ENCODE results near the gene LSS.
"Not testable (repeated sequence)": the region's sequence is repeated elsewhere in the genome, so short reads cannot be mapped to it uniquely, and the experiment has no call there.

The LSS gene

DNA sequence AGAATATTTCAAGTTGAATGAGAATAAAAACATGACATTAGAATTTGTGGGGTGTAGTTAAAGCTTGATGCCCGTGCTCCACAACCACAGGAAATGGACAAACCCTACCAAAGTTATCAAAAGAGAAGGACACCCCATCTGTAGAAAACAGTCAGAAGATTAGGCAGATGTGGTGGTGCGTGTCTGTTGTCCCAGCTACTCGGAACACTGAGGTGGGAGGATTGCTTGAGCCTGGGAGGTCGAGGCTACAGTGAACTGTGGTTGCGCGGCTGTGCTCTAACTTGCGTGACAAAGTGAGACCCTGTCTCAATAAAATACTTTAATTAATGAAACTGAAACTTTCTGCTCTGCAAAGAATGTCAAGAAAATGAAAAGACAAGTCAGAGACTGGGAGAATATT lies 42.9 kb downstream of the LSS start:
- no peak for DNase-seq (ENCODE audit: low spot score)

DNA sequence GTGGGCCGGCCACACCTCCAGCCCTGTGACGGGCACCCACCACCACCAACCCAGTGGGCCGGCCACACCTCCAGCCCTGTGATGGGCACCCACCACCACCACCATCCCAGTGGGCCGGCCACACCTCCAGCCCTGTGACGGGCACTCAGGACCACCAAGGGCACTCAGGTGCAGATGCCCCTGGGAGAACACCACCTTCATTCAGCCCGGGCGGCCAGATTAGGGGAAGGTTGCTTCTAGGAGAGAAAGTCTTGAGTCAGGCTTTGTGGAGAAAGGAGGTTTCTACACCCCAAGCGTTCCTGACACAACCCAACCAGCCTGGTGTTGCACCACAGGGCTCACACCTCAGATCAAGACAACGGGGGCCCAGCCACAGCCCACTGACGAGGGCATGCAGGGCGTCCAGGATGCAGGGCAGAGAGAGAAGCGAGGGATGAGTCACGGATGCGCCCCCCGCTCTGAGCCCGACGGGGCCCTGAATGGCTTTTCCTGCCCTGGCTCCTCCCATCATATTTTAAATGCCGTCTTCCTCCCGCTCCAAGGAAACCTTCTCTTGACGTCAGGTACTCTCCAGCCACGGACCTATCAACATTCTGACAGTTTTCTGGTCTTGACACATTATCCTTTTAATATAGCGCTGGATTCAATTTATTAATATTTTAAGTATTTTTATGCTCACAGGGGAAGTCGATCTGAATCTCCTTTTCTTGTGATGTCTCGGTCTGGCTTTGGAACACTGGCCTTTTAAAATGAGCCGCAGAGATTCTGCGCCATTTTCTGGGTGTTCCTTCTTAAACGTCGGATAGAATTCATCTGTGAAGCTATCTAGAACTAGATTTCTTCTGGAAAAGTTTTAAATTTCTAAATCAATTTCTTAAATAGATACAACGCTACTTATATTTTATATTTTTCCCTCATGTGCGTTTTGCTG lies 43.7 kb downstream of the LSS start:
- DNase-seq (ENCODE audit: low spot score), result peak; percentile 65

- peak; percentile 74 for DNase-seq (ENCODE audit: low spot score)
Measured at GRCh38 chr21:46183910-46184624, 44.5 kb downstream of the LSS start, which contains the start of gene SPATC1L. TSS of gene SPATC1L (minus strand) at chr21:46184459. CDS start at chr21:46182816, 1,643 bp downstream.

- not testable (repeated sequence) for DNase-seq (ENCODE audit: low spot score)
Measured at GRCh38 chr21:46183337-46183909, 45.2 kb downstream of the LSS start.

DNA sequence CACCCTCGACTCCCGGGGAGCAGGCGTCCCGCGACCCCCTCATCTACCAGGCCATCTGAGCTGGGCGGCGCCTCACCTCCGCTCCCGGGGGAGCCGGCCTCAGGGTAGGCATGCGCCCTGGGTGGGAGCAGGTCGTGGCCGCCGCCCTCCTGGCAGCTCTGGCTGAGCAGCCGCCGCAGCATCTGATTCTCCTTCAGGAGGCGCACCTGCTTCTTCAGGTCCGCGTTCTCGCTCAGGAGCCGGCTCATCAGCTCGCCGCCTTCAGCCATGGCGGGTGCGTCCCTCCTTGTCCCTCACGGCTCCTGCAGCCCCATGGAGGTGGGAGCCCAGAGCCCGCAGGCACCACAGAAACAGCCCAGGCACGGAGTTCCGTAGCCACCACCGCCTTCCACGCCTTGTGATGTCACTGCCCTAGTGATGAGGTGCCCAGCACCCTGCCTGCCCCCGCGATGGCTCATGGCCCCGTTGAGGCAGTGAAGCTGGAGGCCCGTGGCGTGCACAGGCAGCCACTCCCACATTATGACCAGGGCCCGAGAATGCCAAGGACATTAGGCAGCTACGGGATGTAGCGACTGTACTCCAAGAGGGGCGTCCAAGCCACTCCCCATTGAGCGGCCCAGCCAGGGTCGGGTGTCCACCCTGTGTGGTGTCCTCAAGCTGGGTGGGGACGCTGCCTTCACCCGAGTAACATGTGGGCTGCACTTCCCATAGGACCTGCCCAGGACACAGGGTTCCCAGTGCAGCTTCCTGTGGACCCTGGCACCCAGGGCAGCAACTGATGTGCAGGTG lies 45.8 kb downstream of the LSS start:
- DNase-seq (ENCODE audit: low spot score), result no peak

GRCh38 chr21:46181953-46182547 lies 46.5 kb downstream of the LSS start:
- DNase-seq (ENCODE audit: low spot score), result no peak

GRCh38 chr21:46181436-46181835 lies 47.1 kb downstream of the LSS start:
- no peak for DNase-seq (ENCODE audit: low spot score)

- DNase-seq (ENCODE audit: low spot score), result no peak
Measured at GRCh38 chr21:46180778-46181391, 47.7 kb downstream of the LSS start.

- no peak for DNase-seq (ENCODE audit: low spot score)
Measured at GRCh38 chr21:46180079-46180722, 48.4 kb downstream of the LSS start.

DNA sequence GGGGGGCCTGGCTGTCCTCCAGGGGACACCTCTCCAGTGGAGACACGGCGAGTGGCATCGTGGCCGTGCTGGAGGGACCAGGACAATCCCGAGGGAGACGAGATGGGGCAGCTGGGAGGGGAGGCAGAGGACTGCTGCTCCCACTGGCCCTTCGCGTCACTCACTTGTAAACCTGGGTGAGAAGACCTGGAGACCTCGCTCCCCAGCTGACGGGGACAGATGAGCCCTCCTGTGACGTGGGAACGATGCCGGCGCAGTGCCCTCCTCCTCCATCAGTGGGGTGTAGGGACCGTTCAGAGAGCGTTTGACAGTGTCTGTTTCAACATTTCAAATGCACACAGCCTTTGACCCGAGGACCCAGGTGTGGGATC lies 48.9 kb downstream of the LSS start:
- no peak for DNase-seq (ENCODE audit: low spot score)

GRCh38 chr21:46178961-46179360 lies 49.6 kb downstream of the LSS start:
- DNase-seq (ENCODE audit: low spot score), result no peak

DNA sequence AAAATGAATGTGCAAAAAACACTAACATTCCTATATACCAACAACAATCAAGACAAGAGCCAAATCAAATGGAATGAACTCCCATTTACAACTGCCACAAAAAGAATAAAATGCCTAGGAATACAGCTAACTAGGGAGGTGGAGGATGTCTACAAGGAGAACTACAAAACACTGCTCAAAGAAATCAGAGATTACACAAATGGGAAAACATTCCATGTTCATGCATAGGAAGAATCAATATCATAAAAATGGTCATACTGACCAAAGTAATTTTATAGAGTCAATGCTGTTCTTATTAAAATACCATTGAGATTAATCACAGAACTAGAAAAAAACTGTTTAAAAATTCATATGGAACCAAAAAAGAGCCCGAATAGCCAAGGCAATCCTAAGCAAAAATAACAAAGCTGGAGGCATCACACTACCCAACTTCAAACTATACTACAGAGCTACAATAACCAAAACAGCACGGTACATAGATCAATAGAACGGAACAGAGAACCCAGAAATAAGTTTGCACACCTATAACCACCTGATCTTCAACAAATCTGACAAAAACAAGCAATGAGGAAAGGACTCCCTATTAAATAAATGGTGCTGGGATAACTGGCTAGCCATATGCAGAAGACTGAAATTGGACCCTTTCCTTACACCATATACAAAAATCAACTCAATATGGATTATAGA lies 52.0 kb downstream of the LSS start:
- DNase-seq (ENCODE audit: low spot score), result not testable (repeated sequence)

DNA sequence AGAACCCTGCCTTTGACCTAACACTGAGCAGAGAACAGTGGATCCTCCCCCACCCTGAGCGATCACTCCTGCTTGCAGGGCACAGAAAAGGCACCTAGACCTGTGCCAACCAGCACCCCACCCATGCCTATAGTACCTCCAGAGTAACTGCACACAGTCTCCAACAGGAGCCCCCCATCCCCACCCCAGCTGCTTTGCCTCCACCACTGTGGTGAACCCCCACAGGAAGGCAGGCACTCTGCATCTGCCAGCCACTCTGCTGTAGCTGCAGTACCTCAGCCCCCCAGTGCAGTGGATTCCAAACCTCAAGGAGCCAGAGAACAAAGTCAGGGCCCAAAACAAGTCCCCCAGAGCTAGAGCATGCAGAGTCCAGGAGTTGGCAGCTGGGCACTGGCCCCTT lies 55.0 kb downstream of the LSS start:
- no peak for DNase-seq (ENCODE audit: low spot score)

- DNase-seq (ENCODE audit: low spot score), result no peak
Measured at GRCh38 chr21:46172863-46173528, 55.6 kb downstream of the LSS start.

DNA sequence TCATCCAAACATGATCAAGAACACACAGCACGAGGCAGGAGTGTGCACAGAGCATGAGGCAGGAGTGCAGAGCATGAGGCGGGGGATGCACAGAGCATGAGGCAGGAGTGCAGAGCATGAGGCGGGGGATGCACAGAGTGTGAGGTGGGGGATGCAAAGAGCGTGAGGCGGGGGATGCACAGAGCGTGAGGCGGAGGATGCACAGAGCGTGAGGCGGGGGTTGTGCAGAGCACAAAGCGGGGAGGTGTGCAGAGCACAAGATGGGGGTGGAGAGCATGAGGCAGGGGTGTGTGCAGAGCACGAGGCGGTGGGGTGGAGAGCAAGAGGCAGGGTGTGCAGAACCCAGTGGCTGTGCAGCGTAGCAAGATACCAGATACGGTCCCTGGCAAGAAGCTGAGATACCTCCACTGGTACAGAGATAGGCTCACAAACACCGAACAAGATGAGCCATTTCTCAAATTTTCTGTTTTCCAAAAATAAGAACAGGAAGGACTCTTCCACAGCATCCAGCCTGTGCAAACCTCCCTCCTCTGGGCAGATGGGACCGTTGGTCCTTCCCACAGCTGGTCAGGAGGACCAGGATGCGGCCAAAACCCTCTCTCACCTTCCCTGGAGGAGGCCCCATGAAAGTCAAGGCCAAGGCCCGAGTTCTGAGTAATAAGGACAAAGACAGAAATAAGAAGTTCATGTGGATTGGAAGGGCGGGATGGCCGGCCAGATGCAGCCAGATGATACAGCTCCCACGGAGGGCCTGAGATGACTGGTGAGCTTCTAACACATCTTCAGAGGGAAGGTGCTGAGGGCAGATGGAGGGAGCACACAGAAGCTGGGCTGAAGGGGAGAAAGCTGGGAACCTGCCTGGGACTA lies 56.3 kb downstream of the LSS start:
- no peak for DNase-seq (ENCODE audit: low spot score)

- DNase-seq (ENCODE audit: low spot score), result no peak
Measured at GRCh38 chr21:46171585-46171984, 57.0 kb downstream of the LSS start.

- not testable (repeated sequence) for DNase-seq (ENCODE audit: low spot score)
Measured at GRCh38 chr21:46170436-46171193, 58.0 kb downstream of the LSS start.
